ENCODE measurements around the gene TBC1D3H.
"Not testable (repeated sequence)": the region's sequence is repeated elsewhere in the genome, so short reads cannot be mapped to it uniquely, and the experiment has no call there.

The TBC1D3H gene

GRCh38 chr17:36388385-36389245 is at the start of gene TBC1D3H:
Gene TBC1D3H (minus strand): TSS chr17:36388435. CDS start chr17:36386895, 1,540 bp downstream.
- not testable (repeated sequence) for DNase-seq (ENCODE audit: low read depth in 3 of 3)

- not testable (repeated sequence) for DNase-seq (ENCODE audit: low read depth in 3 of 3)
These were observed 40.7 kb upstream of the TBC1D3H start for GRCh38 chr17:36428891-36429290.

GRCh38 chr17:36415180-36415941 is 27.1 kb upstream of the TBC1D3H start:
- not testable (repeated sequence) for DNase-seq (ENCODE audit: low read depth in 3 of 3)

- not testable (repeated sequence) for DNase-seq (ENCODE audit: low read depth in 3 of 3)
These were observed 2.9 kb upstream of the TBC1D3H start for GRCh38 chr17:36390943-36391645.

DNA sequence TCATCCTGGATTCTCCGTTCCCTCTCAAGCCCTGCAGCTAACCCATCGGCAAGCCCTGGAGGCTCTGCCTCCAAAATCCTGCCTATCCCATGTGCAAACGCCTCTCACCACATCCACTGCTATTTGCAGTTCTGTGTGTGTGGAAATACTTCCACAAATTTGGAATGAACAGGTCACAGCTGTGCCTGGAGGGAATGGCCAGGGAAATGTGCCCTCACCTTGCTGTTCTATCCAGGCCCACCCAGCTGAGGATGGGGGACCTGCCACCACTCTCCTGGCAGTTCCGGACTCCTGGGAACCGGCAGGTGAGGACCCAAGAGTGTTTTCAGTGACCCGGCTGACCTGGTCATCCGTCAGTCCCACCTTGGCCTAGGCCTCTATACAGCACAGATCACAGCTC is 12.3 kb downstream of the TBC1D3H start:
- DNase-seq (ENCODE audit: low read depth in 3 of 3): not testable (repeated sequence)

GRCh38 chr17:36362496-36362895 is 25.7 kb downstream of the TBC1D3H start:
- not testable (repeated sequence) for DNase-seq (ENCODE audit: low read depth in 3 of 3)

Data from stimulated activated CD4-positive, alpha-beta T cell treated with anti-CD3 and anti-CD28 coated beads, TNF-alpha, amount 100 ng/mL, for 24 hours (primary cell).